ENCODE measurements around the gene FGF23. TPM values are rescaled to one million over a fixed set of nuclear protein-coding genes. Genes with fewer than 3 reads are reported as not detected.

FGF23 gene
- total RNA-seq, 1 experiment from 2014 or later, result not detected

- intact Hi-C loops (cut with micrococcal nuclease; ENCODE audit: unreplicated experiment), result no loop called here
- Histone ChIP-seq H3K4me1 (ENCODE audit: insufficient read depth, low read length, poor library complexity, severe bottlenecking) (no peaks in the 10 kb centered on the region), H3K27ac (ENCODE audit: low read depth, low read length, poor library complexity, severe bottlenecking) (no peak overlapping the region), H3K36me3 (ENCODE audit: insufficient read depth, low read length, poor library complexity, severe bottlenecking) (no peaks in the 10 kb centered on the region), H3K9me3 (ENCODE audit: low read depth, low read length, poor library complexity, severe bottlenecking) (no peaks in the 10 kb centered on the region), H3K4me3 (ENCODE audit: low read depth, low read length, poor library complexity, severe bottlenecking) (no peak overlapping the region), H3K27me3 (replicated peaks; ENCODE audit: insufficient read depth, low read depth, low read length, poor library complexity) (peaks cover 11% of the 10 kb centered on the region)
- no TSS peak for BruUV-seq (replicated peaks)
- DNase-seq (ENCODE audit: low spot score), result no peak
- CTCF ChIA-PET, result no interaction called here
- POLR2A ChIA-PET (ENCODE audit: low non-redundant PET), result no interaction called here
- no peak for TF ChIP-seq EZH2 (IDR thresholded peaks at IDR 0.05; ENCODE audit: borderline replicate concordance, low read depth, low read length, poor library complexity, severe bottlenecking)
- TF ChIP-seq, protein P1, sequence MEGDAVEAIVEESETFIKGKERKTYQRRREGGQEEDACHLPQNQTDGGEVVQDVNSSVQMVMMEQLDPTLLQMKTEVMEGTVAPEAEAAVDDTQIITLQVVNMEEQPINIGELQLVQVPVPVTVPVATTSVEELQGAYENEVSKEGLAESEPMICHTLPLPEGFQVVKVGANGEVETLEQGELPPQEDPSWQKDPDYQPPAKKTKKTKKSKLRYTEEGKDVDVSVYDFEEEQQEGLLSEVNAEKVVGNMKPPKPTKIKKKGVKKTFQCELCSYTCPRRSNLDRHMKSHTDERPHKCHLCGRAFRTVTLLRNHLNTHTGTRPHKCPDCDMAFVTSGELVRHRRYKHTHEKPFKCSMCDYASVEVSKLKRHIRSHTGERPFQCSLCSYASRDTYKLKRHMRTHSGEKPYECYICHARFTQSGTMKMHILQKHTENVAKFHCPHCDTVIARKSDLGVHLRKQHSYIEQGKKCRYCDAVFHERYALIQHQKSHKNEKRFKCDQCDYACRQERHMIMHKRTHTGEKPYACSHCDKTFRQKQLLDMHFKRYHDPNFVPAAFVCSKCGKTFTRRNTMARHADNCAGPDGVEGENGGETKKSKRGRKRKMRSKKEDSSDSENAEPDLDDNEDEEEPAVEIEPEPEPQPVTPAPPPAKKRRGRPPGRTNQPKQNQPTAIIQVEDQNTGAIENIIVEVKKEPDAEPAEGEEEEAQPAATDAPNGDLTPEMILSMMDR (conservative IDR thresholded peaks at IDR 0.05; ENCODE audit: low read depth, low read length), result no peak
These were observed 9.2 kb upstream of the FGF23 start for GRCh38 chr12:4388662-4389061.

DNA sequence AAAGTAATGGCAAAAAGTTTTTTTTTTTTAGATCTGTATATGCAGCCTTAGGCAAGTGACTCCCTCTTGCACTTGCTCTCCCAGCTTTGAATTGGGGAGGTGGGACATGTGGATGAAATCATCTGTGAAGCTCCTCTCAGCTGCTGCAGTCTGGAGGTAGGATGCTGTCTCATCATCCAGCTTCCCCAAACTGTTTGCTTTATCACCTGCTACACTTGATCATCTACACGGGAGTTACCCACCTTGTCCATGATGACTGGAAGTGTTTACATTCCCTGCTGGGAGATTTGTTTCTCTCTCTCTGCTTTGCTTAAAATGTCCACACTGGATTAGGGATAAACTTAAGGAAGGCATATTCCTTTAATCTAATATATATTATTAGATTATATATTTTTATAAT lies 8.5 kb upstream of the FGF23 start:
- intact Hi-C loops (cut with micrococcal nuclease; ENCODE audit: unreplicated experiment), result no loop called here
- Histone ChIP-seq H3K27ac (ENCODE audit: low read depth, low read length, poor library complexity, severe bottlenecking) (no peak overlapping the region), H3K36me3 (ENCODE audit: insufficient read depth, low read length, poor library complexity, severe bottlenecking) (no peaks in the 10 kb centered on the region), H3K27me3 (replicated peaks; ENCODE audit: insufficient read depth, low read depth, low read length, poor library complexity) (peaks cover 10% of the 10 kb centered on the region), H3K9me3 (ENCODE audit: low read depth, low read length, poor library complexity, severe bottlenecking) (no peaks in the 10 kb centered on the region), H3K4me1 (ENCODE audit: insufficient read depth, low read length, poor library complexity, severe bottlenecking) (no peaks in the 10 kb centered on the region), H3K4me3 (ENCODE audit: low read depth, low read length, poor library complexity, severe bottlenecking) (no peak overlapping the region)
- CTCF ChIA-PET, result no interaction called here
- no peak for DNase-seq (ENCODE audit: low spot score)
- TF ChIP-seq, protein P1 (conservative IDR thresholded peaks at IDR 0.05; ENCODE audit: low read depth, low read length), result no peak
- TF ChIP-seq EZH2 (IDR thresholded peaks at IDR 0.05; ENCODE audit: borderline replicate concordance, low read depth, low read length, poor library complexity, severe bottlenecking), result no peak
- POLR2A ChIA-PET (ENCODE audit: low non-redundant PET), result no interaction called here
- no TSS peak for BruUV-seq (replicated peaks)

- Histone ChIP-seq H3K27ac (ENCODE audit: low read depth, low read length, poor library complexity, severe bottlenecking) (no peak overlapping the region), H3K4me3 (ENCODE audit: low read depth, low read length, poor library complexity, severe bottlenecking) (no peak overlapping the region), H3K9me3 (ENCODE audit: low read depth, low read length, poor library complexity, severe bottlenecking) (no peaks in the 10 kb centered on the region), H3K4me1 (ENCODE audit: insufficient read depth, low read length, poor library complexity, severe bottlenecking) (no peaks in the 10 kb centered on the region), H3K27me3 (replicated peaks; ENCODE audit: insufficient read depth, low read depth, low read length, poor library complexity) (peaks cover 6% of the 10 kb centered on the region), H3K36me3 (ENCODE audit: insufficient read depth, low read length, poor library complexity, severe bottlenecking) (no peaks in the 10 kb centered on the region)
- TF ChIP-seq, protein P1 (conservative IDR thresholded peaks at IDR 0.05; ENCODE audit: low read depth, low read length), result no peak
- TF ChIP-seq EZH2 (IDR thresholded peaks at IDR 0.05; ENCODE audit: borderline replicate concordance, low read depth, low read length, poor library complexity, severe bottlenecking), result no peak
- ChIA-PET CTCF (no interaction called here), POLR2A (ENCODE audit: low non-redundant PET) (no interaction called here)
- BruUV-seq (replicated peaks), result no TSS peak
- intact Hi-C loops (cut with micrococcal nuclease; ENCODE audit: unreplicated experiment), result no loop called here
- no peak for DNase-seq (ENCODE audit: low spot score)
These were observed 8.1 kb upstream of the FGF23 start for GRCh38 chr12:4387607-4388006.

All from A673 (cell line).